ENCODE results near the gene GPC3. TPM values are rescaled to one million over a fixed set of nuclear protein-coding genes. Genes with fewer than 3 reads are reported as not detected.

The GPC3 gene
- total RNA-seq, 4 donors from 2014 or later: 1.4 to 5.8 (median 2.7) TPM

- TF ChIP-seq CTCF (IDR thresholded peaks at IDR 0.05 in 4 of 5, conservative IDR thresholded peaks at IDR 0.05 in 1 of 5) (no peak), POLR2A (IDR thresholded peaks at IDR 0.05) (no peak)
- ATAC-seq (no peak), DNase-seq (no peak)
- H3K4me1 ChIP-seq: no peaks in the 10 kb centered on the region
- no peaks in the 10 kb centered on the region for H3K27me3 ChIP-seq
- no peaks in the 10 kb centered on the region for H3K9me3 ChIP-seq
- H3K36me3 ChIP-seq: no peaks in the 10 kb centered on the region
- H3K4me3 ChIP-seq: no peak overlapping the region
- intact Hi-C loops (cut with DNase I; ENCODE audit: low total_unique reads): no loop called here
- in situ Hi-C loops (cut with MboI; ENCODE audit: low sequenced_read_pairs in 4 of 4): no loop called here
- H3K27ac ChIP-seq: no peak overlapping the region
These were observed 384.3 kb downstream of the GPC3 start for GRCh38 chrX:133601116-133601515.

GRCh38 chrX:133600536-133600935 lies 384.9 kb downstream of the GPC3 start:
- TF ChIP-seq POLR2A (IDR thresholded peaks at IDR 0.05) (no peak), CTCF (IDR thresholded peaks at IDR 0.05 in 4 of 5, conservative IDR thresholded peaks at IDR 0.05 in 1 of 5) (no peak)
- DNase-seq (no peak), ATAC-seq (no peak)
- Histone ChIP-seq H3K27me3 (no peaks in the 10 kb centered on the region), H3K36me3 (no peaks in the 10 kb centered on the region), H3K9me3 (no peaks in the 10 kb centered on the region), H3K4me1 (no peaks in the 10 kb centered on the region), H3K4me3 (no peak overlapping the region), H3K27ac (no peak overlapping the region)
- intact Hi-C loops (cut with DNase I; ENCODE audit: low total_unique reads): no loop called here
- in situ Hi-C loops (cut with MboI; ENCODE audit: low sequenced_read_pairs in 4 of 4): no loop called here

- Histone ChIP-seq H3K4me3 (no peak overlapping the region), H3K4me1 (no peaks in the 10 kb centered on the region), H3K27me3 (no peaks in the 10 kb centered on the region), H3K9me3 (no peaks in the 10 kb centered on the region), H3K36me3 (no peaks in the 10 kb centered on the region), H3K27ac (no peak overlapping the region)
- in situ Hi-C loops (cut with MboI; ENCODE audit: low sequenced_read_pairs in 4 of 4) (no loop called here), intact Hi-C loops (cut with DNase I; ENCODE audit: low total_unique reads) (no loop called here)
- no peak for ATAC-seq
- TF ChIP-seq CTCF (IDR thresholded peaks at IDR 0.05 in 4 of 5, conservative IDR thresholded peaks at IDR 0.05 in 1 of 5) (no peak), POLR2A (IDR thresholded peaks at IDR 0.05) (no peak)
- no peak for DNase-seq
These were observed 386.6 kb downstream of the GPC3 start for GRCh38 chrX:133598601-133599335.

GRCh38 chrX:133594156-133594555 lies 391.2 kb downstream of the GPC3 start:
- Histone ChIP-seq H3K4me3 (no peak overlapping the region), H3K27me3 (no peaks in the 10 kb centered on the region), H3K9me3 (no peaks in the 10 kb centered on the region), H3K36me3 (no peaks in the 10 kb centered on the region), H3K27ac (no peak overlapping the region), H3K4me1 (no peaks in the 10 kb centered on the region)
- ATAC-seq (no peak), DNase-seq (no peak)
- no peak for TF ChIP-seq CTCF (IDR thresholded peaks at IDR 0.05 in 4 of 5, conservative IDR thresholded peaks at IDR 0.05 in 1 of 5)
- TF ChIP-seq POLR2A (IDR thresholded peaks at IDR 0.05): no peak
- intact Hi-C loops (cut with DNase I; ENCODE audit: low total_unique reads): no loop called here
- in situ Hi-C loops (cut with MboI; ENCODE audit: low sequenced_read_pairs in 4 of 4): no loop called here

GRCh38 chrX:133593531-133593930 lies 391.9 kb downstream of the GPC3 start:
- Histone ChIP-seq H3K36me3 (no peaks in the 10 kb centered on the region), H3K27ac (no peak overlapping the region), H3K27me3 (no peaks in the 10 kb centered on the region), H3K9me3 (no peaks in the 10 kb centered on the region), H3K4me3 (no peak overlapping the region), H3K4me1 (no peaks in the 10 kb centered on the region)
- intact Hi-C loops (cut with DNase I; ENCODE audit: low total_unique reads): no loop called here
- no peak for DNase-seq
- ATAC-seq: no peak
- TF ChIP-seq CTCF (IDR thresholded peaks at IDR 0.05 in 4 of 5, conservative IDR thresholded peaks at IDR 0.05 in 1 of 5) (no peak), POLR2A (IDR thresholded peaks at IDR 0.05) (no peak)
- in situ Hi-C loops (cut with MboI; ENCODE audit: low sequenced_read_pairs in 4 of 4): no loop called here
